ENCODE results near the gene MDH1.
A peak's percentile ranks its signal among the peaks of the same experiment; 100 is the strongest.
"Not testable (repeated sequence)": the region's sequence is repeated elsewhere in the genome, so short reads cannot be mapped to it uniquely, and the experiment has no call there.

MDH1 gene

GRCh38 chr2:63588385-63589147, at the start of gene MDH1, which contains the start of gene WDPCP:
TSS of gene MDH1 (plus strand) at chr2:63588963. CDS start at chr2:63589044, 81 bp downstream.
TSS of gene WDPCP (minus strand) at chr2:63588477. CDS start at chr2:63588271, 206 bp downstream.
- peak; percentile 99 for DNase-seq

GRCh38 chr2:63539416-63540162, 49.2 kb upstream of the MDH1 start:
- no peak for DNase-seq

- peak; percentile 44 for DNase-seq
These were observed 44.6 kb upstream of the MDH1 start for GRCh38 chr2:63544017-63544627.

GRCh38 chr2:63545023-63545422, 43.7 kb upstream of the MDH1 start:
- peak; percentile 20 for DNase-seq

DNA sequence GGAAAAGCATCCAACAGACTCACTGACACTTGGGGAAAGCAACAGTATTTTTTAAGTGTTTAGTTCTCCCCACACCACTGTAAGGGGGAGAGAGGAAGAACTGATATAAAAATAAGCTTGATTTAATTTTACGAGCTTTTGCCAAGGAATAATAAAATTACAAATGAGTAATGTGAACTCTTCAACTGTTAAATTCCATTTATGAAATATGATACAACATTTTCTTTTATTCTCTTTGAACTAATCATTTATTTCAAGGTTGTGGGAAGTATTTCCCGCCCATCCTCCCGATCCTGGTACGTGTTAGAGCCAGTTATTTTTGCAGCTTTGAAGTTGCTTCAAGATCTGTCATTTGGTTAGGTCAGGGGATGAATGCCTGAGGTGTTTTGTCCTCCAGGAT, 35.7 kb upstream of the MDH1 start:
- DNase-seq = no peak

- no peak for DNase-seq
These were observed 33.5 kb upstream of the MDH1 start for GRCh38 chr2:63555299-63555698.

GRCh38 chr2:63555931-63556330, 32.8 kb upstream of the MDH1 start:
- DNase-seq = no peak

DNA sequence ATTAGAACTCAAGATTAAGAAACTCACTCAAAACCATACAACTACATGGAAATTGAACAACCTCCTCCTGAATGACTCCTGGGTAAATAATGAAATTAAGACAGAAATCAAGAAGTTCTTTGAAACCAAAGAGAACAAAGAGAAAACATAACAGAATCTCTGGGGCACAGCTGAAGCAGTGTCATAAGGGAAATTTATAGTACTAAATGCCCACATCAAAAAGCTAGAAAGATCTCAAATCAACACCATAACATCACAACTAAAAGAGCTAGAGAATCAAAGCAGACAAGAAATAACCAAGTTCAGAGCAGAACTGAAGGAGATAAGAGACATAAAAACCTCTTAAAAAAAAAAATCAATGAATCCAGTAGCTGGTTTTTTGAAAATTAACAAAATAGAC, 30.9 kb upstream of the MDH1 start:
- not testable (repeated sequence) for DNase-seq

GRCh38 chr2:63558922-63559321, 29.8 kb upstream of the MDH1 start:
- not testable (repeated sequence) for DNase-seq

DNA sequence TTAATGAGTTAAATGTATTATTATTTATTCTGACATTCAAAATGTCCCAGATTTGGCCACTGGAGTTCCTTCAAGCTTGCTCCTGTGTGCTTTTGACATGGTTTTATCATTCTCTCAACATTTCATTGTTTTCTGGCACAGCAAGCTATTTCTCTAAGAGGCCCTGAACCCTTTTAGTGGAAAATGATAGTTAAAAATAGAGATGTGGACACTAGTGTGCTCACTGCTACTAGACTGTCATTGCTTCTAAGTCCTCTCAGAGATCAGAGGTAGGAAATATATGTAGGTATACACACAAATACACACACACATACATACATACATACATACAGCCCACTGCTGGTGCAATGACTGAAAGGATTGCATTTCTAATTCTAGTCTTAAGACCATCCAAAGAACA, 26.0 kb upstream of the MDH1 start:
- DNase-seq = no peak

GRCh38 chr2:63569740-63570139, 19.0 kb upstream of the MDH1 start:
- DNase-seq = no peak

DNA sequence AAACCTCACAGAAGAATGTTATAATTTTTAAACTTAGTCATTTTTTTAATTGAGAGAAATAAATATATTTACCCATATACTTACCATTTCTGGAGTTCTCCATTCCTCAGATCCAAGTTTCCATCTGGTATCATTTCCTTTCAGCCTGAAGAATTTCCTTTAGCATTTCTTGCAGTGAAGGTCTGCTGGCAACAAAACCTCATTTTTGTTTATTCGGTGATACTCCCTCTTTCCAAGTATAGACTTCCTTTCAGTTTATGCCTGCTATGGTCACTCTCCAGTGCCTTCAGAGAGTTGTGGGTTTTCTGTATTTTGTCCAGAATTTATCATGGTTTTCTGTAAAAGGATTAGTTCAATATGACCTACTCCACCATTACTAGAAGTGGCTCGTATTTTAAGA, 17.5 kb upstream of the MDH1 start:
- no peak for DNase-seq

DNA sequence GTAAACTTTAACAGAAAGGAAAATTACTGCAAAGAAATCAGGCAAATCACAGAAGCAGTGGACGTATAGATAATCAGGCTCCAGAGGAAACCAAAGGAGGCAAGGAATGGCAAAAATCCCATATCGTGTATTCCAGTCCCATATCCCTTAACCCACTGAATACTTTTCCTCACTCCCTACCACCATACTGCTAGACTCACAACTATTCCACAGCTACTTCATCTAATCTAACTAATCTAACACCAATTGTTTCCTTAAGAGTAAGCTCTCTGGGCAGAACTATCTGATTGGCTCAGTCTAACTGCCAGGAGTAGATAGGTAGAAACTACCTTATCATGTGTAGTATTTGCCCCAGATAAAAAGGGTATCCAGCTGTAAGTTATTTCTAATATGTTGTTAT, 16.8 kb upstream of the MDH1 start:
- no peak for DNase-seq

GRCh38 chr2:63573026-63573425, 15.7 kb upstream of the MDH1 start:
- not testable (repeated sequence) for DNase-seq

DNA sequence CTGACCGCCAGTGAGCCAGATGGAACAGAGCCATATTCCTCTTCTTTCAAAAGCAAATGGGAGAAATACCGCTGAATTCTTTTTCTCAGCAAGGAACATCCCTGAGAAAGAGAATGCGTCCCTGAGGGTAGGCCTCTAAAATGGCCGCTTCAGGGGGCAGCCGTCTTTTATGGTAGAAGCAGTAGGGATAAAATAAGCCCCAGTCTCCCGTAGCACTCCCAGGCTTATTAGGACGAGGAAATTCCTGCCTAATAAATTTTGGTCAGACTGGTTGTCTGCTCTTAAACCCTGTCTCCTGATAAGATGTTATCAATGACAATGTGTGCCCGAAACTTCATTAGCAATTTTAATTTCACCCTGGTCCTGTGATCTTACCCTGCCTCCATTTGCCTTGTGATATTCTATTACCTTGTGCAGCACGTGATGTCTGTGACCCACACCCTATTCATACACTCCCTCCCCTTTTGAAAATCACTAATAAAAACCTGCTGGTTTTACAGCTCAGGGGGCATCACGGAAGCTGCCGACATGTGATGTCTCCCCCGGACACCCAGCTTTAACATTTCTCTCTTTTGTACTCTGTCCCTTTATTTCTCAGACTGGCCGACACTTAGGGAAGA, 14.9 kb upstream of the MDH1 start:
- not testable (repeated sequence) for DNase-seq

DNA sequence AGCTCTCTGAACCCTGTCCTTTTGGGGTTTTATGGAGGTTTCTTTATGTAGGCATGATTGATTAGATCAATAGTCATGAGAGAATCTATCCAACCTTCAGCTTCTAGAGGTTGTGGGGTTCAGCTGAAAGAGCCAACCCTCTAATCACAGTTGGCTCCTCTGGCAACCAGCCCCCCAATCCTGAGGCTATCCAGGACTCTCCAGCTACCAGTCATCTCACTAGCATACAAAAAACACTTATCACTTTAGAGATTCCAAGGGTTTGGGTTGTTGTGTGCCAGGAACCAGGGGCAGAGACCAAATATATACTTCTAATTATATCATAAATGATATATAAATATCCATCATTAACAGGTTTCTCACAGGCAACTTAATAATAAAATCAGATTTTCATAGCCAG, 12.2 kb upstream of the MDH1 start:
- no peak for DNase-seq

GRCh38 chr2:63578767-63579166, 10.0 kb upstream of the MDH1 start:
- no peak for DNase-seq

DNA sequence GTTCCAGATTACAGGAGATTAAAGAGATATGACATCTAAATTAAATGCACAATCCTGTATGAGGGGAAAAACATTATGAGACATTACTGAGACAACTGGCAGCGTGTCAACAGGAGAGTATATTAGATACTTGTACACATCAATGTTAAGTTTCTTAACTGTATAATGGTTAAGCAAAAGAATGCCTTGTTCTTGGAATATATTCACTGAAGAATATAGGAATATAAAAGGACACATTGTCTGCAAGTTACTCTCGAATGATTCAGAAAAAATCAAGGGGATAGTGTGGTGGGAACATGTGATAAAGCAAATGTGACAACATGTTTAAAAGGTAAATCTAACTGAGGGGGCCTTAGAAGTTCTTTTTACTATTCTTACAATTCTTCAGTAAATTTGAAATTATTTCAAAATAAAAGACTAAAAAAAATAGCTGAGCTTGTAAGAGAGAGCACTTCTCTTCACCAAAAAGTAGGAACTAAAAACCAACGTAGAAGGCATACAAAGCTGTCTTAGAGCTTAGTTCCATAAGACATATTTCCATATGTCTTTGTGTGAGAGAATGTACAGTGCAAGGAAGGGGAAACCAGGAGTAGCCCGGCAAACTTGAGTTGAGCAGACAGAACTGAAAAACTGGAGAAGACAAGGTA, 8.0 kb upstream of the MDH1 start:
- no peak for DNase-seq

- DNase-seq = peak; percentile 41
These were observed 7.3 kb upstream of the MDH1 start for GRCh38 chr2:63581298-63581961.

- no peak for DNase-seq
These were observed 5.9 kb upstream of the MDH1 start for GRCh38 chr2:63582873-63583272.

DNA sequence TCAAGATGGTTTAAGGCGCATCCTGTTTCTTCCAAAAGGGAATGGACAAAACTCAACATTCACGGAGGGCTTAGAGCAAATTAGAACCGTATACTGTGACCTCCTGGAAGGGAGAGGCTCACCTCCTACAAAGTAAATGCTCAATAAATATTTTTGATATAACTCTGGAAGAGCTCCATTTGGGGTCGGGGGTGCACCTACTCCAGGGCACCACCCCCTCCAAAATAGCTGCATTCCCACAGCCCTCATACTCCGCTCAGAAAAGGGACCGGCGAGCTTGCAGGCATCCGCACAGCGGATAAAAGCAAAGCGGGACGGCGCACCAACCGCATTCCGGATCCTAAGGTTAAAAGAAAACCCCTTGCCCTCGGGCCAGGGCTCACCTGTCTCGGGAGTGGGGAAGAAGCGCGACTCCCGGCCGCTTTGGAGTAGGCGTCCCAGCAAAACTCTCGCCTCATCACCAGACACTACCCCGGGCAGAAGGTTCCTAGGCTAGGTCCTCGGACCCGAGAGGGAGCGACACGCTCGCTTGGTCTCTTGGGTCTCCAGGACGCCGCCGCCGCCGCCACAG, 864 bp upstream of the MDH1 start:
- DNase-seq = no peak
